Uterus (tissue), 2 donors: ENCODE measurements around the gene JARID2.

Source experiments
- POLR2A ChIP-seq, 2 donors: fragments of 450-650 bp; IDR thresholded peaks; one replicate each; pipeline ENCODE4 v1.6.1; 2016; ENCODE audit warnings: antibody characterized with exemption in 2 of 2, mild to moderate bottlenecking in 1 of 2, moderate library complexity in 1 of 2
- TF ChIP-seq, protein P1 (sequence below), 4 experiments: fragments of 200-600 bp in 2 of 4; fragments of 450-650 bp in 2 of 4; sonication (generic) in 2 of 4; IDR thresholded peaks; one replicate each; pipeline ENCODE4 v1.5.1; 2016 to 2019; ENCODE audit warnings: antibody characterized with exemption in 4 of 4, mild to moderate bottlenecking in 2 of 4, moderate library complexity in 1 of 4

DNA sequence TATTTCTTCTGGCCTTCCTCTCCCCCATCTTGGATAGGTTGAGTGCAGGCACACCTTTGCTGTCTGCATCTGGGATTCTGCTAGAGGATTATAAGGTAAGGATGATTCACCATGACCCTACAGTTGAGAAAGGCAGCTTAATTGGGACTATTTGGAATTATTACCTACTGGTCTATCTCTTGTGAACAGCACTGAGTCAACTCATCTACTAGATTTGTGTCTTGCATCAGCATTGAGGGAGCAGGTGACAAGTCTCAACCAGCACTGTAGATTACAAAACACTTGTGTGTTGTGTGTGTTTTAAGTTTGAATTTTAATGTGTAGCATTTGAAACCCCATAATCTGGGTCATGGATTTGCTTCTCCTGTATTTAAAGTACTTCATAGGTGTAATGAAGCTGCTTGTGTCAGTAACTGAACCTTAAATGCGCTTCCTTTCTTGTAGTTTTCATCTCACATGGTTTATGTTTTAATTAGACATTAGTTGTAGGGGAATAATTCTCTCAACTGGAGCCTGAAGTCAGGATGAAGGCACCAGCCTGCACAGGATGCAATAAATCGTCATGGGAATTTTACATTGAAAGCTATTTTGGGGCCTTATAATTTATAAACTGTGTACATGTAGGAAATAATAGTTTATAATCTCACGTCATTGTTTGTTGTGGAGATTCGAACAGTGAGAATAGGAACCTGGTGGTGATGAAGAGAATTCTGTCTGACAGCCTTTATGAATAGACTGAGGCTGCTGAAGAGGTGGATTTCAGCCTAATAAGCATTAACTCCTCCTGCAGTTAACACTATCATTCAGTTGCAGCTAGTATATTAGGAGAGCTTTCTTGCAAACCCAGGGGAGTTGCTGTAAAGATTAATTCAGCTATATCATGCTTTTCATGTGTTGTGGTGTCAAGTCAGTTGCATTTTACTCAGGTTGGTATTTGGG is 125.1 kb downstream of the JARID2 start:
- TF ChIP-seq, protein P1, sequence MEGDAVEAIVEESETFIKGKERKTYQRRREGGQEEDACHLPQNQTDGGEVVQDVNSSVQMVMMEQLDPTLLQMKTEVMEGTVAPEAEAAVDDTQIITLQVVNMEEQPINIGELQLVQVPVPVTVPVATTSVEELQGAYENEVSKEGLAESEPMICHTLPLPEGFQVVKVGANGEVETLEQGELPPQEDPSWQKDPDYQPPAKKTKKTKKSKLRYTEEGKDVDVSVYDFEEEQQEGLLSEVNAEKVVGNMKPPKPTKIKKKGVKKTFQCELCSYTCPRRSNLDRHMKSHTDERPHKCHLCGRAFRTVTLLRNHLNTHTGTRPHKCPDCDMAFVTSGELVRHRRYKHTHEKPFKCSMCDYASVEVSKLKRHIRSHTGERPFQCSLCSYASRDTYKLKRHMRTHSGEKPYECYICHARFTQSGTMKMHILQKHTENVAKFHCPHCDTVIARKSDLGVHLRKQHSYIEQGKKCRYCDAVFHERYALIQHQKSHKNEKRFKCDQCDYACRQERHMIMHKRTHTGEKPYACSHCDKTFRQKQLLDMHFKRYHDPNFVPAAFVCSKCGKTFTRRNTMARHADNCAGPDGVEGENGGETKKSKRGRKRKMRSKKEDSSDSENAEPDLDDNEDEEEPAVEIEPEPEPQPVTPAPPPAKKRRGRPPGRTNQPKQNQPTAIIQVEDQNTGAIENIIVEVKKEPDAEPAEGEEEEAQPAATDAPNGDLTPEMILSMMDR (IDR thresholded peaks at IDR 0.05), result no peak
- no peak for TF ChIP-seq POLR2A (IDR thresholded peaks at IDR 0.05)
